ENCODE data around the gene LCE6A.

DNA sequence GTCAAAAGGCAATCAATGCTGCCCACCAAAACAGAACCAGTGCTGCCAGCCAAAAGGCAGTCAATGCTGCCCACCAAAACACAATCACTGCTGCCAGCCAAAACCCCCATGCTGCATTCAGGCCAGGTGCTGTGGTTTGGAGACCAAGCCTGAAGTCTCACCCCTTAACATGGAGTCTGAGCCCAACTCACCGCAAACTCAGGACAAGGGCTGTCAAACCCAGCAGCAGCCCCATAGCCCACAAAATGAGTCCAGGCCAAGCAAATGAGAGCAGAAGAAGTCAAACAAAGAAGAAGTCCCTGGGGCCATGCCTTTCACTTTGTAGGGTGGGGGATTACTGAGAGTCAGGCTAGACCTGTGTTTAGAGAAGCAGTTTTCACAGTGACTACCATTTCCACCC, 41.9 kb downstream of the LCE6A start:
- TF ChIP-seq, protein P1, sequence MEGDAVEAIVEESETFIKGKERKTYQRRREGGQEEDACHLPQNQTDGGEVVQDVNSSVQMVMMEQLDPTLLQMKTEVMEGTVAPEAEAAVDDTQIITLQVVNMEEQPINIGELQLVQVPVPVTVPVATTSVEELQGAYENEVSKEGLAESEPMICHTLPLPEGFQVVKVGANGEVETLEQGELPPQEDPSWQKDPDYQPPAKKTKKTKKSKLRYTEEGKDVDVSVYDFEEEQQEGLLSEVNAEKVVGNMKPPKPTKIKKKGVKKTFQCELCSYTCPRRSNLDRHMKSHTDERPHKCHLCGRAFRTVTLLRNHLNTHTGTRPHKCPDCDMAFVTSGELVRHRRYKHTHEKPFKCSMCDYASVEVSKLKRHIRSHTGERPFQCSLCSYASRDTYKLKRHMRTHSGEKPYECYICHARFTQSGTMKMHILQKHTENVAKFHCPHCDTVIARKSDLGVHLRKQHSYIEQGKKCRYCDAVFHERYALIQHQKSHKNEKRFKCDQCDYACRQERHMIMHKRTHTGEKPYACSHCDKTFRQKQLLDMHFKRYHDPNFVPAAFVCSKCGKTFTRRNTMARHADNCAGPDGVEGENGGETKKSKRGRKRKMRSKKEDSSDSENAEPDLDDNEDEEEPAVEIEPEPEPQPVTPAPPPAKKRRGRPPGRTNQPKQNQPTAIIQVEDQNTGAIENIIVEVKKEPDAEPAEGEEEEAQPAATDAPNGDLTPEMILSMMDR (IDR thresholded peaks at IDR 0.05; ENCODE audit: low read depth, low read length, missing input control), result no peak
- no peak for TF ChIP-seq RAD21 (IDR thresholded peaks at IDR 0.05)
- TF ChIP-seq, protein P2, sequence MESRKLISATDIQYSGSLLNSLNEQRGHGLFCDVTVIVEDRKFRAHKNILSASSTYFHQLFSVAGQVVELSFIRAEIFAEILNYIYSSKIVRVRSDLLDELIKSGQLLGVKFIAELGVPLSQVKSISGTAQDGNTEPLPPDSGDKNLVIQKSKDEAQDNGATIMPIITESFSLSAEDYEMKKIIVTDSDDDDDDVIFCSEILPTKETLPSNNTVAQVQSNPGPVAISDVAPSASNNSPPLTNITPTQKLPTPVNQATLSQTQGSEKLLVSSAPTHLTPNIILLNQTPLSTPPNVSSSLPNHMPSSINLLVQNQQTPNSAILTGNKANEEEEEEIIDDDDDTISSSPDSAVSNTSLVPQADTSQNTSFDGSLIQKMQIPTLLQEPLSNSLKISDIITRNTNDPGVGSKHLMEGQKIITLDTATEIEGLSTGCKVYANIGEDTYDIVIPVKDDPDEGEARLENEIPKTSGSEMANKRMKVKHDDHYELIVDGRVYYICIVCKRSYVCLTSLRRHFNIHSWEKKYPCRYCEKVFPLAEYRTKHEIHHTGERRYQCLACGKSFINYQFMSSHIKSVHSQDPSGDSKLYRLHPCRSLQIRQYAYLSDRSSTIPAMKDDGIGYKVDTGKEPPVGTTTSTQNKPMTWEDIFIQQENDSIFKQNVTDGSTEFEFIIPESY (IDR thresholded peaks at IDR 0.05), result no peak
- TF ChIP-seq GABPA (IDR thresholded peaks at IDR 0.05 in 1 of 2, conservative IDR thresholded peaks at IDR 0.05 in 1 of 2), result no peak
- TF ChIP-seq, protein P3, sequence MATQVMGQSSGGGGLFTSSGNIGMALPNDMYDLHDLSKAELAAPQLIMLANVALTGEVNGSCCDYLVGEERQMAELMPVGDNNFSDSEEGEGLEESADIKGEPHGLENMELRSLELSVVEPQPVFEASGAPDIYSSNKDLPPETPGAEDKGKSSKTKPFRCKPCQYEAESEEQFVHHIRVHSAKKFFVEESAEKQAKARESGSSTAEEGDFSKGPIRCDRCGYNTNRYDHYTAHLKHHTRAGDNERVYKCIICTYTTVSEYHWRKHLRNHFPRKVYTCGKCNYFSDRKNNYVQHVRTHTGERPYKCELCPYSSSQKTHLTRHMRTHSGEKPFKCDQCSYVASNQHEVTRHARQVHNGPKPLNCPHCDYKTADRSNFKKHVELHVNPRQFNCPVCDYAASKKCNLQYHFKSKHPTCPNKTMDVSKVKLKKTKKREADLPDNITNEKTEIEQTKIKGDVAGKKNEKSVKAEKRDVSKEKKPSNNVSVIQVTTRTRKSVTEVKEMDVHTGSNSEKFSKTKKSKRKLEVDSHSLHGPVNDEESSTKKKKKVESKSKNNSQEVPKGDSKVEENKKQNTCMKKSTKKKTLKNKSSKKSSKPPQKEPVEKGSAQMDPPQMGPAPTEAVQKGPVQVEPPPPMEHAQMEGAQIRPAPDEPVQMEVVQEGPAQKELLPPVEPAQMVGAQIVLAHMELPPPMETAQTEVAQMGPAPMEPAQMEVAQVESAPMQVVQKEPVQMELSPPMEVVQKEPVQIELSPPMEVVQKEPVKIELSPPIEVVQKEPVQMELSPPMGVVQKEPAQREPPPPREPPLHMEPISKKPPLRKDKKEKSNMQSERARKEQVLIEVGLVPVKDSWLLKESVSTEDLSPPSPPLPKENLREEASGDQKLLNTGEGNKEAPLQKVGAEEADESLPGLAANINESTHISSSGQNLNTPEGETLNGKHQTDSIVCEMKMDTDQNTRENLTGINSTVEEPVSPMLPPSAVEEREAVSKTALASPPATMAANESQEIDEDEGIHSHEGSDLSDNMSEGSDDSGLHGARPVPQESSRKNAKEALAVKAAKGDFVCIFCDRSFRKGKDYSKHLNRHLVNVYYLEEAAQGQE (IDR thresholded peaks at IDR 0.05), result no peak
- TF ChIP-seq NR2F2 (IDR thresholded peaks at IDR 0.05), result no peak

Data from liver (tissue), 3 donors.